Liver (tissue), 9 donors: Measurements from ENCODE around the gene MYO18B. TPM values are rescaled to one million over a fixed set of nuclear protein-coding genes. Genes with fewer than 3 reads are reported as not detected.

Experiments used
- DNase-seq: peaks from one replicate; pipeline ENCODE4 v3.0.0-alpha.2; 2017; ENCODE audit warnings: low spot score
- H3K27ac ChIP-seq, 2 donors: one replicate each; pipeline ENCODE4 v1.7.0; 2013; ENCODE audit warnings: inconsistent platforms in 2 of 2, low read length in 2 of 2, control low read depth in 1 of 2, low read depth in 1 of 2, mild to moderate bottlenecking in 1 of 2
- H3K27me3 ChIP-seq, 4 donors: one replicate each; pipeline versions ENCODE4 v1.6.1 to v1.7.0; 2013; ENCODE audit warnings: low read length in 3 of 4, inconsistent platforms in 1 of 4, mild to moderate bottlenecking in 1 of 4, moderate library complexity in 1 of 4; ENCODE audit not compliant: control insufficient read depth in 4 of 4, insufficient read depth in 4 of 4
- H3K36me3 ChIP-seq, 4 donors: one replicate each; pipeline versions ENCODE4 v1.6.1 to v1.7.0; 2013; ENCODE audit warnings: low read length in 3 of 4, mild to moderate bottlenecking in 3 of 4, low read depth in 1 of 4, moderate library complexity in 1 of 4; ENCODE audit not compliant: control insufficient read depth in 4 of 4, insufficient read depth in 3 of 4
- H3K4me1 ChIP-seq, 4 donors: one replicate each; pipeline versions ENCODE4 v1.6.1 to v1.7.0; 2013; ENCODE audit warnings: low read length in 3 of 4, mild to moderate bottlenecking in 3 of 4, moderate library complexity in 1 of 4; ENCODE audit not compliant: control insufficient read depth in 4 of 4, insufficient read depth in 4 of 4
- H3K4me3 ChIP-seq, 3 donors: one replicate each; pipeline versions ENCODE4 v1.6.1 to v1.7.0; 2013; ENCODE audit warnings: low read length in 3 of 3, control low read depth in 1 of 3, low read depth in 1 of 3, mild to moderate bottlenecking in 1 of 3
- H3K9ac ChIP-seq, 2 donors: one replicate each; pipeline ENCODE4 v1.7.0; 2013; ENCODE audit warnings: low read length in 2 of 2, mild to moderate bottlenecking in 2 of 2, moderate library complexity in 2 of 2, control low read depth in 1 of 2, low read depth in 1 of 2
- H3K9me3 ChIP-seq, 4 donors: one replicate each; pipeline versions ENCODE4 v1.6.1 to v1.7.0; 2013; ENCODE audit warnings: low read length in 3 of 4; ENCODE audit not compliant: control insufficient read depth in 4 of 4
- ATF3 ChIP-seq: IDR thresholded peaks from 2 replicates; pipeline ENCODE4 v1.6.1; 2016; ENCODE audit warnings: antibody characterized with exemption
- EGR1 ChIP-seq, 2 donors: IDR thresholded peaks; 2 replicates each; pipeline ENCODE4 v1.6.1; 2016 to 2018; ENCODE audit warnings: antibody characterized with exemption in 2 of 2, low read depth in 2 of 2
- FOXA1 ChIP-seq: IDR thresholded peaks from 2 replicates; pipeline ENCODE4 v1.6.1; 2016; ENCODE audit warnings: antibody characterized with exemption
- FOXA2 ChIP-seq: IDR thresholded peaks from 2 replicates; pipeline ENCODE4 v1.6.1; 2016; ENCODE audit warnings: antibody characterized with exemption
- HNF4A ChIP-seq, 2 donors: conservative IDR thresholded peaks; 2 replicates each; pipeline ENCODE4 v1.6.1; 2016; ENCODE audit warnings: antibody characterized with exemption in 2 of 2, mild to moderate bottlenecking in 2 of 2
- HNF4G ChIP-seq: IDR thresholded peaks from 2 replicates; pipeline ENCODE4 v1.6.1; 2016; ENCODE audit warnings: antibody characterized with exemption
- JUND ChIP-seq, 2 donors: IDR thresholded peaks; 2 replicates each; pipeline ENCODE4 v1.6.1; 2016; ENCODE audit warnings: antibody characterized with exemption in 2 of 2
- NR2F2 ChIP-seq: IDR thresholded peaks from 2 replicates; pipeline ENCODE4 v1.6.1; 2016; ENCODE audit warnings: antibody characterized with exemption
- RAD21 ChIP-seq, 2 donors: IDR thresholded peaks; 2 replicates each; pipeline ENCODE4 v1.6.1; 2016; ENCODE audit warnings: antibody characterized with exemption in 2 of 2, mild to moderate bottlenecking in 2 of 2
- RXRA ChIP-seq, 2 donors: IDR thresholded peaks; 2 replicates each; pipeline ENCODE4 v1.6.1; 2017 to 2018; ENCODE audit warnings: antibody characterized with exemption in 2 of 2, mild to moderate bottlenecking in 1 of 2
- SP1 ChIP-seq: IDR thresholded peaks from 2 replicates; pipeline ENCODE4 v1.6.1; 2018; ENCODE audit warnings: antibody characterized with exemption, mild to moderate bottlenecking
- TAF1 ChIP-seq: conservative IDR thresholded peaks from 2 replicates; pipeline ENCODE4 v1.6.1; 2016; ENCODE audit warnings: antibody characterized with exemption, mild to moderate bottlenecking
- WGBS: extraction: QIAGEN DNeasy Blood & Tissue Kit; methylation state at CpG from one replicate; pipeline ENCODE4 v1.1.7; 2013; 5-methylcytosine and 5-hydroxymethylcytosine counted together
- polyA plus RNA-seq, 2 donors: library from polyadenylated mRNA; stranded (reverse) in 1 of 2; unstranded in 1 of 2; fragments of 200-250 nt in 1 of 2; fragments of >200 nt in 1 of 2; fragmentation: Nextera tagmentation in 1 of 2; extraction: Ambion mirVana in 1 of 2; gene quantifications; one replicate each; pipeline versions ENCODE4 v1.2.1 to v1.2.3, GENCODE V29; 2013 to 2015
- total RNA-seq, 2 donors: library from RNA; depleted of rRNA; stranded (reverse); fragments of >200 nt; gene quantifications; one replicate each; pipeline ENCODE4 v1.2.3, GENCODE V29; 2014
- TF ChIP-seq, protein P1 (sequence below): IDR thresholded peaks from 2 replicates; pipeline ENCODE4 v1.6.1; 2016; ENCODE audit warnings: antibody characterized with exemption
- TF ChIP-seq, protein P2 (sequence below): fragments of 150-350 bp; IDR thresholded peaks from 2 replicates; pipeline ENCODE4 v1.5.1; 2017; ENCODE audit warnings: improper control_type of control experiment, low read depth, low read length; ENCODE audit not compliant: missing input control
- TF ChIP-seq, protein P3 (sequence below): IDR thresholded peaks from 2 replicates; pipeline ENCODE4 v1.6.1; 2016; ENCODE audit warnings: antibody characterized with exemption, mild to moderate bottlenecking
- donor health status: healthy.
- donor health status: healthy.
- donor health status: healthy.
- donor health status: healthy.
- donor health status: healthy.

MYO18B gene
- total and polyA plus RNA-seq, 4 donors = under 0.01 to 4.2 (median 0.02) TPM; not detected in 1

DNA sequence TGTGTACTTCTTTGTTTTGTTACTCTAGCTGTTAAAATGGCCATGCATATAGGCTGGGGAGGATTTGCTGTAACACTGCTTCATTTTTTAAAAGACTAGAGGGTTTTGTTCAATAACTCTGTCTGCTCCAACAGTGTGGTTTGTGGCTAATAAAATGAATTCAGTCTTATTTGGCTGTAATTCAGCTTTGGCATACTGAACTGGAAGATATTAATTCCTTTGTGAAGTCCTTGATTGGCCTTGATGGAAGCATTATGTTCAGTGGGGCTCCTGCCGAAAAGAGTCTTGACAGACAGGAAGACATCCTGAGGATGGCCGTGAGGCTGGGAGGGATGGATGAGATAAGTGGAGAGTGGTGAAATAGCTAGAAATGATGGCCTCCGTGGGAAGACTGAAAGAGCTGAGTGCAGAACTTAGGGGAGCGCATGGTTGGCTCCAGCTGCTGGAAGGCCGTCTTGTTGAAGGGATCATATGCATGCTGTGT lies 44.8 kb upstream of the MYO18B start:
- Histone ChIP-seq H3K27me3 (no peaks in the 10 kb centered on the region), H3K36me3 (no peaks in the 10 kb centered on the region), H3K4me1 (no peaks in the 10 kb centered on the region), H3K9me3 (no peaks in the 10 kb centered on the region), H3K27ac (no peak overlapping the region), H3K4me3 (no peak overlapping the region), H3K9ac (no peak overlapping the region)
- no peak for DNase-seq
- TF ChIP-seq, protein P1, sequence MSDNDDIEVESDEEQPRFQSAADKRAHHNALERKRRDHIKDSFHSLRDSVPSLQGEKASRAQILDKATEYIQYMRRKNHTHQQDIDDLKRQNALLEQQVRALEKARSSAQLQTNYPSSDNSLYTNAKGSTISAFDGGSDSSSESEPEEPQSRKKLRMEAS = no peak
- TF ChIP-seq HNF4G (no peak), FOXA1 (no peak), JUND (IDR thresholded peaks at IDR 0.05) (no peak), HNF4A (conservative IDR thresholded peaks at IDR 0.05) (no peak), RAD21 (IDR thresholded peaks at IDR 0.05) (no peak), SP1 (no peak), TAF1 (no peak)
- TF ChIP-seq, protein P2, sequence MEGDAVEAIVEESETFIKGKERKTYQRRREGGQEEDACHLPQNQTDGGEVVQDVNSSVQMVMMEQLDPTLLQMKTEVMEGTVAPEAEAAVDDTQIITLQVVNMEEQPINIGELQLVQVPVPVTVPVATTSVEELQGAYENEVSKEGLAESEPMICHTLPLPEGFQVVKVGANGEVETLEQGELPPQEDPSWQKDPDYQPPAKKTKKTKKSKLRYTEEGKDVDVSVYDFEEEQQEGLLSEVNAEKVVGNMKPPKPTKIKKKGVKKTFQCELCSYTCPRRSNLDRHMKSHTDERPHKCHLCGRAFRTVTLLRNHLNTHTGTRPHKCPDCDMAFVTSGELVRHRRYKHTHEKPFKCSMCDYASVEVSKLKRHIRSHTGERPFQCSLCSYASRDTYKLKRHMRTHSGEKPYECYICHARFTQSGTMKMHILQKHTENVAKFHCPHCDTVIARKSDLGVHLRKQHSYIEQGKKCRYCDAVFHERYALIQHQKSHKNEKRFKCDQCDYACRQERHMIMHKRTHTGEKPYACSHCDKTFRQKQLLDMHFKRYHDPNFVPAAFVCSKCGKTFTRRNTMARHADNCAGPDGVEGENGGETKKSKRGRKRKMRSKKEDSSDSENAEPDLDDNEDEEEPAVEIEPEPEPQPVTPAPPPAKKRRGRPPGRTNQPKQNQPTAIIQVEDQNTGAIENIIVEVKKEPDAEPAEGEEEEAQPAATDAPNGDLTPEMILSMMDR = no peak
- 88% methylated on average over 5 of the region's 5 CpGs for WGBS

- Histone ChIP-seq H3K4me1 (no peaks in the 10 kb centered on the region), H3K9ac (no peak overlapping the region), H3K27me3 (no peaks in the 10 kb centered on the region), H3K27ac (no peak overlapping the region), H3K4me3 (no peak overlapping the region), H3K9me3 (no peaks in the 10 kb centered on the region), H3K36me3 (no peaks in the 10 kb centered on the region)
- WGBS = 85% methylated on average over 2 of the region's 2 CpGs
- no peak for TF ChIP-seq NR2F2
- TF ChIP-seq RXRA (IDR thresholded peaks at IDR 0.05) = no peak
- TF ChIP-seq, protein P3, sequence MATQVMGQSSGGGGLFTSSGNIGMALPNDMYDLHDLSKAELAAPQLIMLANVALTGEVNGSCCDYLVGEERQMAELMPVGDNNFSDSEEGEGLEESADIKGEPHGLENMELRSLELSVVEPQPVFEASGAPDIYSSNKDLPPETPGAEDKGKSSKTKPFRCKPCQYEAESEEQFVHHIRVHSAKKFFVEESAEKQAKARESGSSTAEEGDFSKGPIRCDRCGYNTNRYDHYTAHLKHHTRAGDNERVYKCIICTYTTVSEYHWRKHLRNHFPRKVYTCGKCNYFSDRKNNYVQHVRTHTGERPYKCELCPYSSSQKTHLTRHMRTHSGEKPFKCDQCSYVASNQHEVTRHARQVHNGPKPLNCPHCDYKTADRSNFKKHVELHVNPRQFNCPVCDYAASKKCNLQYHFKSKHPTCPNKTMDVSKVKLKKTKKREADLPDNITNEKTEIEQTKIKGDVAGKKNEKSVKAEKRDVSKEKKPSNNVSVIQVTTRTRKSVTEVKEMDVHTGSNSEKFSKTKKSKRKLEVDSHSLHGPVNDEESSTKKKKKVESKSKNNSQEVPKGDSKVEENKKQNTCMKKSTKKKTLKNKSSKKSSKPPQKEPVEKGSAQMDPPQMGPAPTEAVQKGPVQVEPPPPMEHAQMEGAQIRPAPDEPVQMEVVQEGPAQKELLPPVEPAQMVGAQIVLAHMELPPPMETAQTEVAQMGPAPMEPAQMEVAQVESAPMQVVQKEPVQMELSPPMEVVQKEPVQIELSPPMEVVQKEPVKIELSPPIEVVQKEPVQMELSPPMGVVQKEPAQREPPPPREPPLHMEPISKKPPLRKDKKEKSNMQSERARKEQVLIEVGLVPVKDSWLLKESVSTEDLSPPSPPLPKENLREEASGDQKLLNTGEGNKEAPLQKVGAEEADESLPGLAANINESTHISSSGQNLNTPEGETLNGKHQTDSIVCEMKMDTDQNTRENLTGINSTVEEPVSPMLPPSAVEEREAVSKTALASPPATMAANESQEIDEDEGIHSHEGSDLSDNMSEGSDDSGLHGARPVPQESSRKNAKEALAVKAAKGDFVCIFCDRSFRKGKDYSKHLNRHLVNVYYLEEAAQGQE = no peak
- no peak for TF ChIP-seq RAD21 (IDR thresholded peaks at IDR 0.05)
- TF ChIP-seq FOXA2 = no peak
- no peak for TF ChIP-seq JUND (IDR thresholded peaks at IDR 0.05)
- no peak for TF ChIP-seq EGR1 (IDR thresholded peaks at IDR 0.05; ENCODE audit: low read depth in 2 of 2)
- no peak for TF ChIP-seq ATF3
- no peak for TF ChIP-seq FOXA1
- no peak for TF ChIP-seq HNF4G
- DNase-seq = no peak
Measured at GRCh38 chr22:25697978-25698377, 44.0 kb upstream of the MYO18B start.
